ENCODE results near the gene NOC2L. TPM values are rescaled to one million over a fixed set of nuclear protein-coding genes. Genes with fewer than 3 reads are reported as not detected.

Gene NOC2L
- total RNA-seq, 1 experiment from 2014 or later: 130 TPM

DNA sequence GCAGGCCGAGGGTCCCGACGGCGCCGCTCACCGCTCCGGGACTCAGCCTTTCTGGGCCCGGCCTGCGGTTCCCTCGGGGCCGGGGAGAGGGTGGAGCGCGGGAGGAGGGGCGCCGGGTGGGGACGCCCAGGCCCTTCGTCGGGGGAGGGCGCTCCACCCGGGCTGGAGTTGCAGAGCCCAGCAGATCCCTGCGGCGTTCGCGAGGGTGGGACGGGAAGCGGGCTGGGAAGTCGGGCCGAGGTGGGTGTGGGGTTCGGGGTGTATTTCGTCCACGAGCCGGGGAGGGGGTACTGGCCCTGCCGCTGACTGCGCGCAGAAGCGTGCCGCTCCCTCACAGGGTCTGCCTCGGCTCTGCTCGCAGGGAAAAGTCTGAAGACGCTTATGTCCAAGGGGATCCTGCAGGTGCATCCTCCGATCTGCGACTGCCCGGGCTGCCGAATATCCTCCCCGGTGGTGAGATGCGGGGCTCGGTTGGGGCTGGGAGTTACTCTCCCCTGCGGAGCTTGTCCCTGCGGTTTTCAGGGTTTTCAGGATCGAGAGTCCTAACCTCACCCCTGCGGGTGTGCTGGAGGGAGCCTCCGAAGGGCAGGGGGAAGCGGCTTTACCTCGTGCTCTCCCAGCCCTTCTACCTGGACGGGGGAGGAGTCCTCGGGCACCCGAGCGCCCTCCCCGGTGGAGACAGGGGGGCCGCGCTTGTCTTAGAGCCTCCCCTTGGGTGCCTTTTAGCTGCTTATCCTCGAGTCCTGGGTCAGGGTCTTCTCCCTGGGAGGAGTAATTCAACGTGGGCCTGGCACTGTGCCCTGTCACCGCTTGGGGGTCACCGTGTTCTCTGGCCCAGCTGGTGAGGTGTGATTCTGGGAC lies 33.3 kb downstream of the NOC2L start:
- Histone ChIP-seq H2BK5ac (ENCODE audit: insufficient read length, low read length) (no peak overlapping the region), H3K27ac (ENCODE audit: insufficient read length, low read depth, low read length) (no peak overlapping the region), H2BK120ac (ENCODE audit: low read depth, low read length, poor library complexity, severe bottlenecking) (no peak overlapping the region), H3K4me1 (ENCODE audit: insufficient read depth, low read length) (no peaks in the 10 kb centered on the region), H3K4ac (ENCODE audit: low read depth, low read length) (no peak overlapping the region), H3K56ac (ENCODE audit: insufficient read length, low read depth, low read length) (no peak overlapping the region), H3K27me3 (ENCODE audit: insufficient read depth, low read length) (peaks cover 83% of the 10 kb centered on the region), H2BK15ac (ENCODE audit: low read depth, low read length) (no peak overlapping the region), H3K23me2 (ENCODE audit: insufficient read length, low read depth, low read length, poor library complexity, severe bottlenecking) (peaks cover 7% of the 10 kb centered on the region), H4K8ac (replicated peaks; ENCODE audit: insufficient read length, low read depth, low read length) (no peak overlapping the region), H3K23ac (ENCODE audit: insufficient read length, low read depth, low read length) (no peak overlapping the region), H2BK12ac (ENCODE audit: insufficient read length, low read depth, low read length) (no peak overlapping the region), H4K91ac (ENCODE audit: insufficient read length, low read depth, low read length) (no peak overlapping the region), H4K5ac (ENCODE audit: insufficient read length, low read depth, low read length) (no peak overlapping the region), H3K79me2 (ENCODE audit: insufficient read depth, low read length) (no peaks in the 10 kb centered on the region), H3K79me1 (ENCODE audit: insufficient read depth, low read depth, low read length, poor library complexity, severe bottlenecking) (no peaks in the 10 kb centered on the region), H3K14ac (ENCODE audit: insufficient read depth, low read length) (no peak overlapping the region), H2BK20ac (ENCODE audit: low read depth, low read length, poor library complexity, severe bottlenecking) (no peak overlapping the region), H3T11ph (ENCODE audit: low read length) (no peak overlapping the region), H4K20me1 (ENCODE audit: control insufficient read depth, insufficient read depth, insufficient read length) (peaks cover 10% of the 10 kb centered on the region), H2AFZ (ENCODE audit: low read length) (no peak overlapping the region), H2AK5ac (ENCODE audit: insufficient read length, low read length) (no peak overlapping the region), H3K4me2 (ENCODE audit: insufficient read depth, insufficient read length, low read length) (no peak overlapping the region), H3K9ac (ENCODE audit: extremely low read depth, insufficient read length, low read length) (no peak overlapping the region), H3K9me3 (ENCODE audit: control insufficient read depth, low read depth, low read length) (no peaks in the 10 kb centered on the region), H3K18ac (ENCODE audit: insufficient read length, low read depth, low read length) (no peak overlapping the region)
- peaks cover 0 to 4% (median 0%) of the 10 kb centered on the region in 3 experiments; a peak in 3 of 7 replicates for H3K36me3 Mint-ChIP-seq (ENCODE audit: insufficient read depth in 1 of 3, low read depth in 3 of 3)
- H3K4me3 Mint-ChIP-seq: peak overlapping the region; percentile 54 to 77
- no peak overlapping the region for H3K27ac Mint-ChIP-seq
- H3K9me3 Mint-ChIP-seq: peaks cover 4 to 5% of the 10 kb centered on the region in 2 experiments; a peak in 2 of 5 replicates
- peaks cover 90% of the 10 kb centered on the region for H3K27me3 Mint-ChIP-seq (ENCODE audit: low read depth)
- TF ChIP-seq, protein P1, sequence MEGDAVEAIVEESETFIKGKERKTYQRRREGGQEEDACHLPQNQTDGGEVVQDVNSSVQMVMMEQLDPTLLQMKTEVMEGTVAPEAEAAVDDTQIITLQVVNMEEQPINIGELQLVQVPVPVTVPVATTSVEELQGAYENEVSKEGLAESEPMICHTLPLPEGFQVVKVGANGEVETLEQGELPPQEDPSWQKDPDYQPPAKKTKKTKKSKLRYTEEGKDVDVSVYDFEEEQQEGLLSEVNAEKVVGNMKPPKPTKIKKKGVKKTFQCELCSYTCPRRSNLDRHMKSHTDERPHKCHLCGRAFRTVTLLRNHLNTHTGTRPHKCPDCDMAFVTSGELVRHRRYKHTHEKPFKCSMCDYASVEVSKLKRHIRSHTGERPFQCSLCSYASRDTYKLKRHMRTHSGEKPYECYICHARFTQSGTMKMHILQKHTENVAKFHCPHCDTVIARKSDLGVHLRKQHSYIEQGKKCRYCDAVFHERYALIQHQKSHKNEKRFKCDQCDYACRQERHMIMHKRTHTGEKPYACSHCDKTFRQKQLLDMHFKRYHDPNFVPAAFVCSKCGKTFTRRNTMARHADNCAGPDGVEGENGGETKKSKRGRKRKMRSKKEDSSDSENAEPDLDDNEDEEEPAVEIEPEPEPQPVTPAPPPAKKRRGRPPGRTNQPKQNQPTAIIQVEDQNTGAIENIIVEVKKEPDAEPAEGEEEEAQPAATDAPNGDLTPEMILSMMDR (conservative IDR thresholded peaks at IDR 0.05): no peak
- H3K4me1 Mint-ChIP-seq: peaks cover 17 to 25% of the 10 kb centered on the region in 2 experiments
- DNase-seq: no peak
- WGBS (ENCODE audit: extremely low coverage, insufficient read length, low lambda C conversion rate): no CpG with 5 or more reads among the region's 65 CpGs

All from H9 (cell line).